ENCODE results near the gene IKBKE.

IKBKE gene

GRCh38 chr1:206538901-206539640 is 68.8 kb downstream of the IKBKE start:
- no peak for DNase-seq

DNA sequence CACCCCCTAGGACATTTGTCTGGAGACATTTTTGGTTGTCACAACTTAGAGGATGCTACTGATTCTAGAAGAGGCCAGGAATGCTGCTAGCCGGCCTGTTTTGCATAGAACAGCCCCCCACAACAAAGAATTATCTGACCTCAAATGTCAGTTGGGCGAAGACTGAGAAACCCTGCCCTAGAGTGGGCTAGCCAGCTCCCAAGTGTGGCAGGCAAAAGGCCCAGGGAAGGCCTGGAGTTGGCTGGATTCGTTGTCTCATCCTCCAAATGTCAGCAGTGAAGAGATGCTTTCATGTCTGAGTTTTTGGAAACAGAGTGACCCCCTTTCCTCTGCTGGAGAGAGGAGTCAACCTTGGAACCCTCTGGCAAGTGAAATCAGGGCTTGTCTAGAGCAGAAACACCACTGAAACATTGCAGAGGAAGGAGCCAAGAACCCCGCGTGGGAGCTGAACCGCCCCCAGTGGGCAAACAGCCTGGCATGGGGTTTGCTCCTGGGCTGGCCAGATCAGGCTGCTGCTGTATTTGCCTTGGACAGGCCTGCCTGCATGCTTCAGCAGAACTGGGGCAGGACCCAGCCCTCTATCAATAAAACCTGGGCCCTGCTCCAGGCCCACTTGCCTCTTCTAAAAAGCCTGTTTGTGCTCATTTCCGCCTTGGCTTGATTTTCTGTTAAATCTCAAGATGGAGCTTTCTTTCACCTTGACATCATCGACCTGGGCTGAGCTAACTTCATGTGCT is 69.9 kb downstream of the IKBKE start:
- DNase-seq = peak in 54 of 58 donors; percentile 7 to 85 (median 52)

- no peak for DNase-seq
Measured at GRCh38 chr1:206541236-206541833, 71.1 kb downstream of the IKBKE start.

GRCh38 chr1:206544562-206545257 is 74.4 kb downstream of the IKBKE start:
- DNase-seq = peak in 43 of 58 donors; percentile 5 to 71 (median 35)

DNA sequence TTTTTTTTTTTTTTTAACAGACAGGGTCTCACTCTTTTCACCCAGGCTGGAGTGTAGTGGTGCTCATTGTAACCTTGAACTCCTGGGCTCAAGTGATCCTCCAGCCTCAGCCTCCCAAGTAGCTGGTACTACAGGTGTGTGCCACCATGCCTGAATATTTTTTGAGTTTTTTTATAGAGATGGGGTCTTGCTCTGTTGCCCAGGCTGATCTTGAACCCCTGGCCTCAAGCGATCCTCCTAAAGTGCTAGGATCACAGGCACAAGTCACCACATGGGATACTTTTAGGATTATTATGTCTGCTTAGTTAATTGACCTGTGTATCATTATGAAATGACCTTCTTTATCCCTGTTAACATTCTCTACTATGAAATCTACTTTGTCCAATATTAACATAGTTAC is 75.1 kb downstream of the IKBKE start:
- no peak for DNase-seq
